ENCODE data around the gene SCD5.

GRCh38 chr4:82592639-82593038, 206.0 kb downstream of the SCD5 start:
- TF ChIP-seq POLR2A (IDR thresholded peaks at IDR 0.05; ENCODE audit: control extremely low read depth in 1 of 2, low read depth in 2 of 2, low read length in 2 of 2) (no peak), POLR2AphosphoS5 (IDR thresholded peaks at IDR 0.05; ENCODE audit: low read depth, low read length) (no peak), BRCA1 (IDR thresholded peaks at IDR 0.05; ENCODE audit: low read depth, low read length) (no peak)
